ENCODE measurements around the gene KIF18B.

KIF18B gene

DNA sequence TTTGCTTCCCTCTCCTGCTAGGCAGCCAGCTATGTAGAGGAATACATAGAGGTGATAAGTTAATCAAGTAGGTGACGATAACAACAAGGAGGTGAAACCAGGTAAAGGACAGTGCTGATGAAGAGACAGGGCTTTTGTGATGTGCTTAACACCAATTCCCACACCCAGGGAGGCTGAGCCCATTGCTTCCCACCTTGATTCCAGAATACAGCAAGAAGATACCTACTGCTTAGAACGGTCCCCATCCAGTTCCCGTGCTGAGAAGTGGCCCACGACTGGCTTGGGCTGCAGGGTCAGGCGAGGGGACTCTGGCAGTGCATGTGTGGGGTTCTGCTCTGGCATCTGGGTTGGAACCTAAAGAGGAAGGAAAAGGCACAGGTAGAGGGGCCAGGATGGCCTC lies 16.2 kb downstream of the KIF18B start:
- Histone ChIP-seq H3K36me3 (peaks cover 97% of the 10 kb centered on the region), H3K4me1 (ENCODE audit: control insufficient read depth in 1 of 2, insufficient read depth in 1 of 2, low read depth in 1 of 2, low read length in 1 of 2) (no peaks in the 10 kb centered on the region), H3K4me3 (ENCODE audit: low read depth in 1 of 2, low read length in 1 of 2) (no peak overlapping the region), H3K27me3 (no peaks in the 10 kb centered on the region), H3K9me3 (no peaks in the 10 kb centered on the region), H3K27ac (no peak overlapping the region)
- TF ChIP-seq, protein P1, sequence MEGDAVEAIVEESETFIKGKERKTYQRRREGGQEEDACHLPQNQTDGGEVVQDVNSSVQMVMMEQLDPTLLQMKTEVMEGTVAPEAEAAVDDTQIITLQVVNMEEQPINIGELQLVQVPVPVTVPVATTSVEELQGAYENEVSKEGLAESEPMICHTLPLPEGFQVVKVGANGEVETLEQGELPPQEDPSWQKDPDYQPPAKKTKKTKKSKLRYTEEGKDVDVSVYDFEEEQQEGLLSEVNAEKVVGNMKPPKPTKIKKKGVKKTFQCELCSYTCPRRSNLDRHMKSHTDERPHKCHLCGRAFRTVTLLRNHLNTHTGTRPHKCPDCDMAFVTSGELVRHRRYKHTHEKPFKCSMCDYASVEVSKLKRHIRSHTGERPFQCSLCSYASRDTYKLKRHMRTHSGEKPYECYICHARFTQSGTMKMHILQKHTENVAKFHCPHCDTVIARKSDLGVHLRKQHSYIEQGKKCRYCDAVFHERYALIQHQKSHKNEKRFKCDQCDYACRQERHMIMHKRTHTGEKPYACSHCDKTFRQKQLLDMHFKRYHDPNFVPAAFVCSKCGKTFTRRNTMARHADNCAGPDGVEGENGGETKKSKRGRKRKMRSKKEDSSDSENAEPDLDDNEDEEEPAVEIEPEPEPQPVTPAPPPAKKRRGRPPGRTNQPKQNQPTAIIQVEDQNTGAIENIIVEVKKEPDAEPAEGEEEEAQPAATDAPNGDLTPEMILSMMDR (IDR thresholded peaks at IDR 0.05) = no peak

DNA sequence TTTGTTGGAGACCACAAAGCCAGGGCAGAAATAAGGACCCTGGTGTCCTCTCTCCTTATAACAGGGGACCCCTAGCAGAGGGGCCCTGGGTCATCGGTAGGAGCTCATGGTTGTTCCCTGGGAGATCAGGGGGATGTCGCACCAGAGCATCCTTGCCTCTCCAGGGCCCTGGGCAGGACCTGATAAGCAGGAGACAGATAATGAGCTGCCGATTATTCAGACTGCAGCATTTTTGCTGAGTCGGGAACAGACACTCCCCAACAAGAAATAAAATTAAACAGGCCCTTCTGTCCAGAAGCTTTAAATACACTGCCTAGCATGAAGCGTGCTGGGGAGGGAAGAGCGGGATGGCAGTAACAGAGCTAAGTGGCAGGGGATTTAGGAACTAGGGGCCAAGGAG lies 16.9 kb downstream of the KIF18B start:
- Histone ChIP-seq H3K27me3 (no peaks in the 10 kb centered on the region), H3K9me3 (no peaks in the 10 kb centered on the region), H3K4me3 (ENCODE audit: low read depth in 1 of 2, low read length in 1 of 2) (no peak overlapping the region), H3K27ac (no peak overlapping the region), H3K36me3 (peaks cover 98% of the 10 kb centered on the region), H3K4me1 (ENCODE audit: control insufficient read depth in 1 of 2, insufficient read depth in 1 of 2, low read depth in 1 of 2, low read length in 1 of 2) (no peaks in the 10 kb centered on the region)
- TF ChIP-seq, protein P1 (IDR thresholded peaks at IDR 0.05) = no peak

DNA sequence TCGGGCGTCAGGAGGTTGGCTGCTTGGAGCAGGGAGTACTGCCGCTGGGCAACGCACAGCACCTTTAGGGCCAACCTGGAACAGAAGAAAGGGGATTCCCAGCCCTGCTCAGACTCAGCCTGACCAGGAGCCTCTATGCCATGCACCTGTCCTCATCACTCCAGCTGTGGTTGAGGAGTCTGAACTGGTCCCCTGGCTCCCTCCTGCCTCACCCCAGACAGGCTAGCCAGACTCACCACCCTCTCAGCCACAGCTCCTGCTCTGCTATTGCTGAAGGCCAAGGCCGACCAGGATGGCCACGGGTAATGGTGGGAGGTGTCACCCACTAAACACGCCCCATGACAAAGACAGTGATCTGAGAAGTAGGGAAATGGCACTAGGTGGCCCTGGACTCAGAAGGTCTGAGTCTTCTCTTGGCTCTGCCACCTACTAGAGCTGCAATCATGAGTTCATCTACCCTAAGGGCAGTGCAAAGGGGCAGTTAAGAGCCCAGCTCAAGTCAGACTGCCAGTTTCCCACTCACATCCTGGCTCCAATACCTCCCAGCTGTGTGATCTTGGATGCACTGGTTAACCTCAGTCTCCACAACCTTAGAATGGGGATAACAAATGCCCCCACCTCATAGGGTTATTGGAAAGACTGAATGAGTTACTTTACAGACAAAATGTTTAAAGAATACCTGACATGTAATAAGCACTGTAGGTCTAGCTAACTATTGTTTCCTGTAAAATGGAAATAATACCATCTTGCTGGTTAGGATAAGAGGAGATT lies 18.4 kb downstream of the KIF18B start:
- TF ChIP-seq, protein P1 (IDR thresholded peaks at IDR 0.05) = no peak
- no peaks in the 10 kb centered on the region for H3K27me3 ChIP-seq

DNA sequence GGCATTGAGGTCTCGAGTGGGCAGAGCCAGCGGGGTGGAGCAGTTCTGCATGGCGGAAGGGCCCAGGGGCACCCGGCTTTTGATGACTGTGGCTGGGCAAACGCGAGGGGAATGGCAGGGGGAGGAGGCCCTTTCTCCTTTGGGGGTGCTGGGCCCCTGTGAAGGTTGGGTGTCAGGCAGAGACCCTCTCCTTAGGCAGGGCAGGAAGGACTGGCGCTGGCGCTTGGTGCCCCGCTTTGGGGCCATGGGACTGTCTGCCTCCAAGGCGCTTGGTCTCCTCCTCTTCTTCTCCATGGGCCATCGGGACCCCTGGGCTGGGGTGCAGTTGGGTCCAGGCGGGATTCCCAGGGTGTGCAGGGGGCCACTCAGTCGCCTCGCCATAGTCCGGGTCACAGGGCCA lies 19.4 kb downstream of the KIF18B start:
- no peak overlapping the region for H3K27ac ChIP-seq
- no peaks in the 10 kb centered on the region for H3K4me1 ChIP-seq (ENCODE audit: control insufficient read depth in 1 of 2, insufficient read depth in 1 of 2, low read depth in 1 of 2, low read length in 1 of 2)
- H3K9me3 ChIP-seq = no peaks in the 10 kb centered on the region
- no peak overlapping the region for H3K4me3 ChIP-seq (ENCODE audit: low read depth in 1 of 2, low read length in 1 of 2)
- no peaks in the 10 kb centered on the region for H3K27me3 ChIP-seq
- TF ChIP-seq, protein P1 (IDR thresholded peaks at IDR 0.05) = no peak
- peaks cover 86% of the 10 kb centered on the region for H3K36me3 ChIP-seq

More for the DNA sequence above, 18.4 kb downstream of the KIF18B start:
- no peaks in the 10 kb centered on the region for H3K9me3 ChIP-seq
- no peak overlapping the region for H3K4me3 ChIP-seq (ENCODE audit: low read depth in 1 of 2, low read length in 1 of 2)
- H3K36me3 ChIP-seq = peaks cover 94% of the 10 kb centered on the region
- H3K27ac ChIP-seq = no peak overlapping the region
- H3K4me1 ChIP-seq (ENCODE audit: control insufficient read depth in 1 of 2, insufficient read depth in 1 of 2, low read depth in 1 of 2, low read length in 1 of 2) = no peaks in the 10 kb centered on the region

DNA sequence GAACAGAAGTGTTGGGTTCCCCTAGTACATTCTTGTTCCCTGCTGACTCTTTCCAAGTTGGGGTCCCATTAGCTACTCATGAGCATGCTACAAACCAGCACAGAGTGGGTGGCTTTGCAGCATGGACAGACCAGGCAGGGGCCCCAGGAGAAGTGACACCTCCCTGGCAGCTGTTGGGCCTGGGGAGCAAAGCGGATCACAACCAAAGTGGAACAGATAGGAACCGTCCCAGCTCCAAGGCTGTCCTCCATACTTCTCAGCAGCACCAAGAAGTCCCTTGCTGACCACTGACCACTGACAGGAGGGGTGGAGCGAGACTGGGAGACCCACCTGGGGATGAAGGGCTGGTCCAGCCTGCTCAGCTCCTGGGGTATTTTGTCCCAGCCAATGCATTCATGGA lies 19.9 kb downstream of the KIF18B start:
- TF ChIP-seq, protein P1 (IDR thresholded peaks at IDR 0.05) = no peak
- Histone ChIP-seq H3K4me3 (ENCODE audit: low read depth in 1 of 2, low read length in 1 of 2) (no peak overlapping the region), H3K9me3 (no peaks in the 10 kb centered on the region), H3K4me1 (ENCODE audit: control insufficient read depth in 1 of 2, insufficient read depth in 1 of 2, low read depth in 1 of 2, low read length in 1 of 2) (no peaks in the 10 kb centered on the region), H3K27me3 (no peaks in the 10 kb centered on the region), H3K27ac (no peak overlapping the region), H3K36me3 (peaks cover 81% of the 10 kb centered on the region)
